MM.1S (cell line): ENCODE results near the gene SH2D2A.

Experiments used
- DNase-seq: peaks from one replicate; pipeline ENCODE4 v3.0.0-alpha.2; 2015
- H2AFZ ChIP-seq: fragments of 300-600 bp; sonication (generic); 2 replicates; pipeline ENCODE4 v1.6.0; 2016; ENCODE audit warnings: antibody characterized with exemption, low read length
- H3F3A ChIP-seq: fragments of 300-600 bp; sonication (generic); 2 replicates; pipeline ENCODE4 v1.6.1; 2016; ENCODE audit warnings: mild to moderate bottlenecking, antibody characterized with exemption, low read length, moderate library complexity, mixed read lengths; ENCODE audit not compliant: insufficient read depth
- H3K27ac ChIP-seq: fragments of 300-600 bp; sonication (generic); 2 replicates; pipeline ENCODE4 v1.5.1; 2016; ENCODE audit warnings: mild to moderate bottlenecking, low read length
- H3K27me3 ChIP-seq: fragments of 300-600 bp; sonication (generic); replicated peaks from 2 replicates; pipeline ENCODE4 v1.6.0; 2016; ENCODE audit warnings: low read length; ENCODE audit not compliant: insufficient read depth
- H3K36me3 ChIP-seq: fragments of 300-600 bp; sonication (generic); replicated peaks from 2 replicates; pipeline ENCODE4 v1.6.1; 2016; ENCODE audit warnings: mild to moderate bottlenecking, low read length, mixed read lengths; ENCODE audit not compliant: insufficient read depth
- H3K4me1 ChIP-seq: fragments of 300-600 bp; sonication (generic); 2 replicates; pipeline ENCODE4 v1.6.1; 2016; ENCODE audit warnings: low read length, mixed read lengths
- H3K4me2 ChIP-seq: fragments of 300-600 bp; sonication (generic); 2 replicates; pipeline ENCODE4 v1.6.0; 2016; ENCODE audit warnings: low read depth, low read length
- H3K4me3 ChIP-seq: fragments of 300-600 bp; sonication (generic); 2 replicates; pipeline ENCODE4 v1.5.1; 2016; ENCODE audit warnings: low read length, mixed read lengths
- H3K79me2 ChIP-seq: fragments of 300-600 bp; sonication (generic); 2 replicates; pipeline ENCODE4 v1.6.1; 2016; ENCODE audit warnings: mixed run types, low read length, mixed read lengths
- H3K9ac ChIP-seq: fragments of 300-600 bp; sonication (generic); 2 replicates; pipeline ENCODE4 v1.6.1; 2016; ENCODE audit warnings: low read length, mixed read lengths
- H3K9me2 ChIP-seq: fragments of 300-600 bp; sonication (generic); replicated peaks from 2 replicates; pipeline ENCODE4 v1.6.1; 2016; ENCODE audit warnings: mild to moderate bottlenecking, low read length, mixed read lengths; ENCODE audit not compliant: insufficient read depth
- H3K9me3 ChIP-seq: fragments of 300-600 bp; sonication (generic); replicated peaks from 2 replicates; pipeline ENCODE4 v1.6.1; 2016; ENCODE audit warnings: mild to moderate bottlenecking, low read length, mixed read lengths; ENCODE audit not compliant: insufficient read depth
- H4K20me1 ChIP-seq: fragments of 300-600 bp; sonication (generic); 2 replicates; pipeline ENCODE4 v1.6.1; 2016; ENCODE audit warnings: mild to moderate bottlenecking, low read length, moderate library complexity, mixed read lengths; ENCODE audit not compliant: insufficient read depth
- EZH2 ChIP-seq: fragments of 300-600 bp; sonication (generic); optimal IDR thresholded peaks from 2 replicates; pipeline ENCODE3; 2017; ENCODE audit warnings: low read depth, mild to moderate bottlenecking, antibody characterized with exemption, low read length, mixed read lengths
- EZH2phosphoT487 ChIP-seq: fragments of 300-600 bp; sonication (generic); IDR thresholded peaks from 2 replicates; pipeline ENCODE4 v1.6.1; 2018; ENCODE audit warnings: antibody characterized with exemption, low read length
- TF ChIP-seq, protein P1 (sequence below): fragments of 300-600 bp; sonication (generic); IDR thresholded peaks from 2 replicates; pipeline ENCODE4 v1.5.1; 2016; ENCODE audit warnings: antibody characterized with exemption, low read length, mixed read lengths

Gene SH2D2A

DNA sequence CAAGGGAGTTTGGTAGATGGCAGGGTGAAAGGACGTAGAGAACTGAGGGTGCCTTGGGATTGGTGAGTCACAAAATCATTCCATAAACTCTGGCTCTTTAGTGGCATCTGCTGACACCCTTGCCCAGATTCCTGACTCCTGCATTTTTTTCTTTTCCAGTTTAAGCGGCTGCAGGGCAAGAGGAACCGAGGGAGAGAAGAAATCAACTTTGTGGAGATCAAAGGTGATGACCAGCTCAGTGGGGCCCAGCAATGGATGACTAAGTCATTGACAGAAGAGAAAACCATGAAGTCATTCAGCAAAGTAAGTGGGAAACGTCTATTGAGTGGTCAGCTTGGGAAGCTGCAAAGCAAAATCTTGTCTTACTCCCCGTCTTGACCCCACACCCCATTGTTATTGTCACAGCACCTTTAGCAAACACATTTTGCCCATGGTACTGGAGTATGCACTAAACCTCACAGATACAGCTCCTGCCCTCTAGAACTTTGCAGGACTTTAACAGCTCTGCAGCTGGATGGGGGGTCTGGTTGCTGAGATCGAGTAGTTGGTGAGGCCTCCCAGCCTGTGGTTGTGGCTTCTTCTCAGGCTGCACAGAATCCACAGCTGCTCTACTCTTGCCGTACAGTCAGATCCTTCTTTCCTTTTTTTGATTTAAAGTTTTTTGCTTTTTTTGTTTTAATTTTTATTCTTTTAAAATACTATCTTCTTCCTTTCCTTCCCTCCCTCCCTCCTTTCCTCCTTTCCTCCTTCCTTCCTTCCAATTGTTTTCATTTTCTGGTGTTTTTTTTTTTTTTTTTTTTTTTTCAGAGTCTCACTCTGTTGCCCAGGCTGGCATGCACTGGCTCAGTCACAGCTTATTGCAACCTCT lies 21.9 kb downstream of the SH2D2A start:
- no peak overlapping the region for H3K9ac ChIP-seq
- H2AFZ ChIP-seq, result no peak overlapping the region
- H3K27me3 ChIP-seq, result no peaks in the 10 kb centered on the region
- H3K36me3 ChIP-seq, result peaks cover 17% of the 10 kb centered on the region
- 0 out of 2 replicates have a peak, but pooled peaks cover 7% of the 10 kb centered on the region for H3K79me2 ChIP-seq
- H4K20me1 ChIP-seq, result 0 out of 2 replicates have a peak, but pooled peaks cover 8% of the 10 kb centered on the region
- H3K4me2 ChIP-seq, result no peak overlapping the region
- no peaks in the 10 kb centered on the region for H3K9me2 ChIP-seq
- H3K4me1 ChIP-seq, result peaks cover 16% of the 10 kb centered on the region; the same call in 1 of the 2 replicates
- H3F3A ChIP-seq, result peaks cover 19% of the 10 kb centered on the region
- no peak overlapping the region for H3K27ac ChIP-seq
- H3K9me3 ChIP-seq, result no peaks in the 10 kb centered on the region
- DNase-seq, result no peak
- TF ChIP-seq EZH2phosphoT487, result no peak
- TF ChIP-seq EZH2, result no peak
- TF ChIP-seq, protein P1, sequence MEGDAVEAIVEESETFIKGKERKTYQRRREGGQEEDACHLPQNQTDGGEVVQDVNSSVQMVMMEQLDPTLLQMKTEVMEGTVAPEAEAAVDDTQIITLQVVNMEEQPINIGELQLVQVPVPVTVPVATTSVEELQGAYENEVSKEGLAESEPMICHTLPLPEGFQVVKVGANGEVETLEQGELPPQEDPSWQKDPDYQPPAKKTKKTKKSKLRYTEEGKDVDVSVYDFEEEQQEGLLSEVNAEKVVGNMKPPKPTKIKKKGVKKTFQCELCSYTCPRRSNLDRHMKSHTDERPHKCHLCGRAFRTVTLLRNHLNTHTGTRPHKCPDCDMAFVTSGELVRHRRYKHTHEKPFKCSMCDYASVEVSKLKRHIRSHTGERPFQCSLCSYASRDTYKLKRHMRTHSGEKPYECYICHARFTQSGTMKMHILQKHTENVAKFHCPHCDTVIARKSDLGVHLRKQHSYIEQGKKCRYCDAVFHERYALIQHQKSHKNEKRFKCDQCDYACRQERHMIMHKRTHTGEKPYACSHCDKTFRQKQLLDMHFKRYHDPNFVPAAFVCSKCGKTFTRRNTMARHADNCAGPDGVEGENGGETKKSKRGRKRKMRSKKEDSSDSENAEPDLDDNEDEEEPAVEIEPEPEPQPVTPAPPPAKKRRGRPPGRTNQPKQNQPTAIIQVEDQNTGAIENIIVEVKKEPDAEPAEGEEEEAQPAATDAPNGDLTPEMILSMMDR, result no peak
- H3K4me3 ChIP-seq, result no peak overlapping the region

DNA sequence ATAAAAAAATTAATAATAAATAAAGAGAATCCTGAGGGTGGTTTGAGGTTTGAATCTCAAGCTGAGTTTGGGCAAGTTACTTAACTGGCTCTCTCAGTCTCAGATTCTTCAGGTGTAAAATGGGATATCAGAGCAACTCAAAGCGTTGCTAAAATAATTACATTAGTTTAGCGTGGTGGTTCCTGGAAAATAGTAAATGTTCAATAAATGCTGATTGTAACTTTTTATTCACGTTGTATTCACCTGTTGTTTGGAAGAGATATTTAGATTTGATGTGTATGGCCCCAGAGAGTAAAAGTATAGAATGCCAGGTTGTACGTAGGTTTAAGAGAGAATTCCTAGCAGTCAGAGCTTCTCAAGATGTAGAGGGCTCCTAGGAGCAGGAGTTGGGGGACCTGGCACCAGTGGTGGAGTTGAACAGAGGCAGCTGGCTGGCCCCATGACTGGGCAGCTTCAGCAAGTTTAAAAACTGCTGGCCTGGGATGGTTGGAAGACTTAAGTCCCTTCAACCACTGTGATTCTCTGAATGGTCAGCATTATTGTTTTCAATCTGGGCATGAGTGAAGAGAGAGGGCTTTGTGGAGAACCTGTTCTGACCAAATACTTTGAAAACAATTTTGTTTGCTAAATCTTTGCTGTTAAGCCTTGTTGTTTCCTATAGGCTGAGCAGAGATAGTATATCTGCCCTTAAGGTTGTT lies 26.9 kb downstream of the SH2D2A start:
- Histone ChIP-seq H3K4me3 (no peak overlapping the region), H3K27ac (no peak overlapping the region), H3F3A (peaks cover 5% of the 10 kb centered on the region; the same call in 1 of the 2 replicates), H3K27me3 (no peaks in the 10 kb centered on the region), H3K9me3 (no peaks in the 10 kb centered on the region), H3K36me3 (peaks cover 4% of the 10 kb centered on the region), H4K20me1 (no peaks in the 10 kb centered on the region), H3K9ac (no peak overlapping the region), H3K4me2 (no peak overlapping the region), H3K4me1 (no peaks in the 10 kb centered on the region), H2AFZ (no peak overlapping the region), H3K9me2 (no peaks in the 10 kb centered on the region), H3K79me2 (peaks cover 10% of the 10 kb centered on the region)
- TF ChIP-seq EZH2, result no peak
- no peak for TF ChIP-seq EZH2phosphoT487
- TF ChIP-seq, protein P1, result no peak
- DNase-seq, result no peak

DNA sequence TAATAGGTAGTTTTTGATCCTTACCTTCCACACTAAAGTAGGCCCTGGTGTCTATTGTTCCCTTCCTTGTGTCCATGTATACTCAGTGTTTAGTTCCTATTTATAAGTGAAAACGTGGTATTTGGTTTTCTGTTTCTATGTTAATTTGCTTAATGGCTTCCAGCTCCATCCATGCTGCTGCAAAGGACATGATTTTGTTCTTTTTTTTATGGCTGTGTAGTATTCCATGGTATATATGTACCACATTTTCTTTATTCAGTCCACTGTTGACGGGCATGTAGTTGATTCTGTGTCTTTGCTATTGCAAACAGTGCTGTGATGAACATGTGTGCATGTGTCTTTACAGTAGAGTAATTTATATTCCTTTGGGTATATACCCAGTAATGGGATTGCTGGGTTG lies 28.5 kb downstream of the SH2D2A start:
- H2AFZ ChIP-seq, result no peak overlapping the region
- peaks cover 6% of the 10 kb centered on the region; the same call in 1 of the 2 replicates for H3K36me3 ChIP-seq
- no peaks in the 10 kb centered on the region for H3K27me3 ChIP-seq
- H3K4me3 ChIP-seq, result no peak overlapping the region
- no peaks in the 10 kb centered on the region for H3F3A ChIP-seq
- no peak overlapping the region for H3K9ac ChIP-seq
- no peaks in the 10 kb centered on the region for H3K9me2 ChIP-seq
- no peak for TF ChIP-seq EZH2phosphoT487
- TF ChIP-seq, protein P1, result no peak
- TF ChIP-seq EZH2, result no peak
- H3K4me1 ChIP-seq, result no peaks in the 10 kb centered on the region
- no peak overlapping the region for H3K4me2 ChIP-seq
- no peaks in the 10 kb centered on the region for H4K20me1 ChIP-seq
- no peak overlapping the region for H3K27ac ChIP-seq
- peaks cover 21% of the 10 kb centered on the region for H3K79me2 ChIP-seq
- no peaks in the 10 kb centered on the region for H3K9me3 ChIP-seq
- DNase-seq, result no peak
